ENCODE measurements around the gene MYO5B. TPM values are rescaled to one million over a fixed set of nuclear protein-coding genes. Genes with fewer than 3 reads are reported as not detected.
"Not testable (repeated sequence)": the region's sequence is repeated elsewhere in the genome, so short reads cannot be mapped to it uniquely, and the experiment has no call there.

Gene MYO5B
- polyA plus RNA-seq, 4 donors = 6.2 to 30.2 (median 28.3) TPM

- DNase-seq (ENCODE audit: low read depth in 4 of 4, low spot score in 3 of 4) = peak in 1 of 4 donors; percentile 50
These were observed 380.8 kb downstream of the MYO5B start for GRCh38 chr18:49814147-49814499.

- peak; percentile 70 to 80 (median 74) for DNase-seq (ENCODE audit: low read depth in 4 of 4, low spot score in 3 of 4)
These were observed 381.4 kb downstream of the MYO5B start, which contains the start of gene ACAA2 for GRCh38 chr18:49813319-49814146. TSS of gene ACAA2 (minus strand) at chr18:49813533. CDS start at chr18:49813484, 49 bp downstream.

- no peak for DNase-seq (ENCODE audit: low read depth in 4 of 4, low spot score in 3 of 4)
These were observed 382.0 kb downstream of the MYO5B start for GRCh38 chr18:49813069-49813318.

GRCh38 chr18:49812286-49813068 lies 382.5 kb downstream of the MYO5B start:
- DNase-seq (ENCODE audit: low read depth in 4 of 4, low spot score in 3 of 4) = no peak

GRCh38 chr18:49811151-49811938 lies 383.6 kb downstream of the MYO5B start:
- DNase-seq (ENCODE audit: low read depth in 4 of 4, low spot score in 3 of 4) = no peak

- not testable (repeated sequence) for DNase-seq (ENCODE audit: low read depth in 4 of 4, low spot score in 3 of 4)
These were observed 386.3 kb downstream of the MYO5B start for GRCh38 chr18:49808553-49809191.

- DNase-seq (ENCODE audit: low read depth in 4 of 4, low spot score in 3 of 4) = no peak
These were observed 390.9 kb downstream of the MYO5B start for GRCh38 chr18:49804096-49804495.

GRCh38 chr18:49802623-49803022 lies 392.3 kb downstream of the MYO5B start:
- no peak for DNase-seq (ENCODE audit: low read depth in 4 of 4, low spot score in 3 of 4)

- not testable (repeated sequence) for DNase-seq (ENCODE audit: low read depth in 4 of 4, low spot score in 3 of 4)
These were observed 394.5 kb downstream of the MYO5B start for GRCh38 chr18:49800491-49800890.

- DNase-seq (ENCODE audit: low read depth in 4 of 4, low spot score in 3 of 4) = not testable (repeated sequence)
These were observed 395.1 kb downstream of the MYO5B start for GRCh38 chr18:49799806-49800205.

GRCh38 chr18:49798001-49798400 lies 396.9 kb downstream of the MYO5B start:
- DNase-seq (ENCODE audit: low read depth in 4 of 4, low spot score in 3 of 4) = no peak

- DNase-seq (ENCODE audit: low read depth in 4 of 4, low spot score in 3 of 4) = no peak
These were observed 399.1 kb downstream of the MYO5B start for GRCh38 chr18:49795612-49796552.

- no peak for DNase-seq (ENCODE audit: low read depth in 4 of 4, low spot score in 3 of 4)
These were observed 400.2 kb downstream of the MYO5B start for GRCh38 chr18:49794743-49795142.

GRCh38 chr18:49789560-49790134 lies 405.3 kb downstream of the MYO5B start:
- not testable (repeated sequence) for DNase-seq (ENCODE audit: low read depth in 4 of 4, low spot score in 3 of 4)

GRCh38 chr18:49788327-49788898 lies 406.5 kb downstream of the MYO5B start:
- no peak for DNase-seq (ENCODE audit: low read depth in 4 of 4, low spot score in 3 of 4)

GRCh38 chr18:49786019-49786720 lies 408.8 kb downstream of the MYO5B start:
- DNase-seq (ENCODE audit: low read depth in 4 of 4, low spot score in 3 of 4) = no peak

GRCh38 chr18:49784427-49785185 lies 410.3 kb downstream of the MYO5B start:
- no peak for DNase-seq (ENCODE audit: low read depth in 4 of 4, low spot score in 3 of 4)

All from left renal pelvis (tissue), 4 donors.